ENCODE results near the gene C1QTNF9B.

C1QTNF9B gene

GRCh38 chr13:23856008-23856750, 41.1 kb downstream of the C1QTNF9B start:
- DNase-seq, result no peak

GRCh38 chr13:23855360-23855759, 41.9 kb downstream of the C1QTNF9B start:
- DNase-seq, result no peak

DNA sequence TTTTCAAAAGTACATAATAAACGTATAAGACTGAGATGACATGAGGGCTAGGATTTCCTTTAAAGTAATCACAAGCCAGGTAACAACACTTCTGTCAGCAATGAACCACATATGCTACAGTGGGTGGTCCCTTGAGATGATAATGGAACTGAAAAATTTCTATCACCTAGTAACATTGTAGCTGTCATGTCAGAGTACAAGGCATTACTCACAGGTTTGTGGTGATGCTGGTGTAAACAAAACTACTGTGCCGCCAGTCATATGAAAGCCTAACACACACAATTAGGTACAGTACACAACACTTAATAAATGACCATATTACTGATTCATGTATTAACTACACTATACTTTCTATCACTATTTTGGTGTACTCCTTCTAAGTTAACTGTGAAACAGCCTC, 45.0 kb downstream of the C1QTNF9B start:
- no peak for DNase-seq

DNA sequence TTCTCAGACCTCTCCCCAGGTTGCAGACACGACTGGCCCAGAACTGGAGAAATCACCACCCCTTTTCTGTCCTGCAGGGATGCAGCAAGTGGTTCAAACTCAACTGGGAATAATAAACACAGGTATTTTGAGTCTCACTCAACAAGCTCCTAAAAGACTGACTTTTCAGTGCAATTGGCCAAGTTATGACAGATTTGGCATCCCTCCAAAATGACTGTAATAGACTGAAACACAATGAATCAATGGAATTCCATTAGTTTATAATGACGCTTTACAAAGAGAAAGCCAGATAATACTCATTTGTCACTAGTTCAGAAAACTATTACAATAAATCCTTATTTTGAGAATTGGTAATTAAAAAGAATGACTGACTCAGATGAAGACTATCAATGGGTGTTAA, 46.2 kb downstream of the C1QTNF9B start:
- no peak for DNase-seq

GRCh38 chr13:23850134-23850533, 47.2 kb downstream of the C1QTNF9B start:
- DNase-seq, result no peak

DNA sequence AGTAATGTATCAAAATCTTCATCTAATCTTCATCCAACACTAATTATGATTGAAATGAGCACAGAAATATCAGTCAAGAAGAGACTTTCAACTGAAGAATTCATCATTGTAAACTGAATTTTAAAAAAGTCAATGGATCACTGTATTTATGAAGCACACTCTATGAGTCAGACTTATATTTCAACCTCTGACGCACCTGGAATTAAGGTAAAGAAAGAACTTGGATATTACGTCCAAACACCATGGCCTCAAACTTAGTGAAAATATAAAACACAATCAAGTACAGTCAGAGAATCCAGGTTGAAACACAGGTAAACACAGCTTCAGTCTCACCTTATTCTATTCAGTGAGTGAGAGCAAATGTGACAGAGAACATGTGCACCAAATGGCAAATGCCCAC, 47.6 kb downstream of the C1QTNF9B start:
- DNase-seq, result no peak

GRCh38 chr13:23848646-23849141, 48.6 kb downstream of the C1QTNF9B start:
- DNase-seq, result no peak

DNA sequence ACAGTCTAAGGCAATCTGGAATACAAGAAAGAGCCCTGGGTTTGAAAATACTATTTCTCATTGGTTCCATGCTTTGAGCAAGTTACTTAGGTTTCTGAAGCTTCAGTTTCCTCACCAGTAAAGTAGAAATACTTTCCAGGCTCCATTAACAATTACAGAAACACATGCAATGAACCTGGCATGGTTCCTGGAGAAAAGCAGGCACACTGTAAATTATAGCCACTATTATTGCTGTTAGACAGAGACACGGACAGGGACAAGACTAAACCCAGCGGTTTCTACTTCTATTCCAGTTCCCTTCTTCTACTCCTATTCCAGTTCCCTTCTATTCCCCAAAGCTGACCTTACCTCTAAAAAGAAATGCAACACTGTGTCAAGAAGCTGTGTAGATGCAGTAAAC, 49.3 kb downstream of the C1QTNF9B start:
- no peak for DNase-seq

GRCh38 chr13:23847497-23847896, 49.8 kb downstream of the C1QTNF9B start:
- DNase-seq, result no peak

- DNase-seq, result no peak
Observed at GRCh38 chr13:23845105-23845725, 52.1 kb downstream of the C1QTNF9B start.

- DNase-seq, result no peak
Observed at GRCh38 chr13:23844132-23844531, 53.2 kb downstream of the C1QTNF9B start.

- no peak for DNase-seq
Observed at GRCh38 chr13:23843436-23843835, 53.9 kb downstream of the C1QTNF9B start.

DNA sequence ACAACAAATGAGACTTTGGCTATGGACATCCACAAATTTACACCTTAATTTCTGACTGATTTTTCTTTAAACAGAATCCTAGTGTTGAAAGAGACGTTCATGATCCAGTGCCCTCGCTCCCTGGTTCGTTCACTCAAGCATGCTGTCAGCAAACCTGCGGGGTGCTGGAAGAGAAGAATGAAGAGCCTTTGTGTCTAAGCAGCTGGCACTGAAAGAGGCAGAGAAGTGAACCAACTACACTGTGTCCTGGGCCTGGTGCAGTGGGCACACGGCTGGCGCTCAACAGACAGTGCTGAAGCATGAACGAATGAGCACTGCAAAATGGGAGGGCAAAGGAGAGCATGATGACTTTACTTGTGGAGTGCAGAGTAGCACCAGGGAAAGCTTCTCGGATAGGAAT, 54.9 kb downstream of the C1QTNF9B start:
- DNase-seq, result no peak
